Vagina (tissue), 2 donors: Measurements from ENCODE around the gene PSME1. TPM values are rescaled to one million over a fixed set of nuclear protein-coding genes. Genes with fewer than 3 reads are reported as not detected.

ENCODE experiments used
- DNase-seq, 2 donors: peaks; one replicate each; pipeline ENCODE4 v3.0.0-alpha.2; 2017; ENCODE audit errors: extremely low spot score in 2 of 2
- H3K27ac ChIP-seq: fragments of 200-600 bp; sonication (generic); one replicate; pipeline ENCODE4 v1.5.1; 2019
- H3K27me3 ChIP-seq: fragments of 200-600 bp; sonication (generic); one replicate; pipeline ENCODE4 v1.5.1; 2019
- H3K36me3 ChIP-seq, 2 donors: fragments of 200-600 bp; sonication (generic); one replicate each; pipeline ENCODE4 v1.5.1; 2017 to 2019
- H3K4me1 ChIP-seq: fragments of 200-600 bp; sonication (generic); one replicate; pipeline ENCODE4 v1.5.1; 2019
- H3K4me3 ChIP-seq, 2 donors: fragments of 200-600 bp; sonication (generic); 1 replicate in 1 of 2; 2 replicates in 1 of 2; pipeline ENCODE4 v1.5.1; 2016 to 2019
- H3K9me3 ChIP-seq: fragments of 200-600 bp; sonication (generic); one replicate; pipeline ENCODE4 v1.5.1; 2019
- POLR2A ChIP-seq, 2 donors: fragments of 450-650 bp; IDR thresholded peaks; one replicate each; pipeline ENCODE4 v1.6.1; 2017; ENCODE audit warnings: antibody characterized with exemption in 2 of 2, mild to moderate bottlenecking in 2 of 2, moderate library complexity in 2 of 2
- POLR2AphosphoS5 ChIP-seq, 2 donors: sonication (generic); formaldehyde crosslinking; IDR thresholded peaks; one replicate each; pipeline ENCODE4 v1.9.0; 2017; ENCODE audit warnings: antibody characterized with exemption in 2 of 2, mild to moderate bottlenecking in 2 of 2, low read depth in 1 of 2; ENCODE audit not compliant: insufficient read depth in 1 of 2
- intact Hi-C: fragments of 100-400 bp; cut with DNase I; formaldehyde crosslinking; loops from one replicate; pipeline ENCODE4 v1.15.1; 2023
- total RNA-seq: library from RNA; depleted of rRNA; stranded (reverse); fragments of >200 nt; gene quantifications from one replicate; pipeline ENCODE4 v1.2.3, GENCODE V29; 2016
- TF ChIP-seq, protein P1 (sequence below), 3 experiments: fragments of 450-650 bp in 2 of 3; fragments of 200-600 bp in 1 of 3; sonication (generic) in 1 of 3; IDR thresholded peaks; one replicate each; pipeline ENCODE4 v1.5.1; 2017 to 2019; ENCODE audit warnings: antibody characterized with exemption in 3 of 3, mild to moderate bottlenecking in 2 of 3, moderate library complexity in 2 of 3

Gene PSME1
- total RNA-seq, 1 donor from 2014 or later: 118 TPM

DNA sequence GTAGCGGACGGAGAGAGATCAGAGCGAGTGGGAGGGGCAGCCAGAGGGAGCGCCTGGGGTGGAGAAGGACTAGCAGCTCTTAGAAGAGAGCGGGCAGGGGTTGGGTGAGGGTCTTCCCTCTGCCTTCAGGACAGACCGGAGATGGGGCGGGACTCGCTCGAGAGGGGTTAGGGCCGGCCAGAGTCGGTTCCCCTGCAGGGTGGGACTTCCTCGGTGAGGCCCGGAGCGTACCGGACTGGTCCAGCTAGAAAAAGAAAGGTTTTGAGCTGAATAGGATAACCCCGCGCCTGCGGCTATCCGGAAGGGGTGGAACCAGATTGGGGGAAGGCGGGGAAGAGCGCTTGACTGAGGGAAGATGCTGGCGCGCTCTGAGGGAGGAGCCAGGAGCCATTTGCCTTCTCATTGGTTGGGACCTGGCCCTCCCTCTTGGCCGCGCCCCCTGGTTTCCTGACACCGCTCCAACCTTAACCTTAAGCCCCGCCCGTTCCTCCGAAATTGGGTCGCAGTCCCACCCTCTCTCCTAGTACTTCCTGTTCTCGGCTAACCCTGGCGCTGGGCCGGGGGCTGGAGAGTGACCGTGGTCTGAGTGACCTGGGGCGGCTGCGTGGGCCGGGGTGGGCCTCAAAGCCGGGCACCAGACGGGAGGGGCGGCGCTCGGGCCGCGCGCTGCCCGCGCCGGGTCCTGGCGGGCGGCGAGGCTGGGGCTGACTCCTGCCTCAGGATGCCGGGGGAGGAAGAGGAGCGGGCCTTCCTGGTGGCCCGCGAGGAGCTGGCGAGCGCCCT, 11.2 kb downstream of the PSME1 start, which contains the start of gene RNF31:
RNF31 (plus strand) TSS at position 521 of the 783 bp plus-strand sequence; CDS start at position 722, 201 bp downstream.
- Histone ChIP-seq H3K27me3 (no peaks in the 10 kb centered on the region), H3K4me1 (peaks cover 35% of the 10 kb centered on the region), H3K36me3 (peaks cover 0 to 34% of the 10 kb centered on the region in 2 donors), H3K27ac (peak within 1 kb of the TSS; percentile 87), H3K4me3 (peak within 1 kb of the TSS; percentile 88 to 94), H3K9me3 (no peaks in the 10 kb centered on the region)
- peak in 1 of 2 donors; percentile 98 for DNase-seq
- TF ChIP-seq, protein P1, sequence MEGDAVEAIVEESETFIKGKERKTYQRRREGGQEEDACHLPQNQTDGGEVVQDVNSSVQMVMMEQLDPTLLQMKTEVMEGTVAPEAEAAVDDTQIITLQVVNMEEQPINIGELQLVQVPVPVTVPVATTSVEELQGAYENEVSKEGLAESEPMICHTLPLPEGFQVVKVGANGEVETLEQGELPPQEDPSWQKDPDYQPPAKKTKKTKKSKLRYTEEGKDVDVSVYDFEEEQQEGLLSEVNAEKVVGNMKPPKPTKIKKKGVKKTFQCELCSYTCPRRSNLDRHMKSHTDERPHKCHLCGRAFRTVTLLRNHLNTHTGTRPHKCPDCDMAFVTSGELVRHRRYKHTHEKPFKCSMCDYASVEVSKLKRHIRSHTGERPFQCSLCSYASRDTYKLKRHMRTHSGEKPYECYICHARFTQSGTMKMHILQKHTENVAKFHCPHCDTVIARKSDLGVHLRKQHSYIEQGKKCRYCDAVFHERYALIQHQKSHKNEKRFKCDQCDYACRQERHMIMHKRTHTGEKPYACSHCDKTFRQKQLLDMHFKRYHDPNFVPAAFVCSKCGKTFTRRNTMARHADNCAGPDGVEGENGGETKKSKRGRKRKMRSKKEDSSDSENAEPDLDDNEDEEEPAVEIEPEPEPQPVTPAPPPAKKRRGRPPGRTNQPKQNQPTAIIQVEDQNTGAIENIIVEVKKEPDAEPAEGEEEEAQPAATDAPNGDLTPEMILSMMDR (IDR thresholded peaks at IDR 0.05): no peak
- TF ChIP-seq POLR2A (IDR thresholded peaks at IDR 0.05): peak in 1 of 2 donors; percentile 59
- peak; percentile 77 to 93 for TF ChIP-seq POLR2AphosphoS5 (IDR thresholded peaks at IDR 0.05; ENCODE audit: insufficient read depth in 1 of 2, low read depth in 1 of 2)
- intact Hi-C loops: no loop called here

DNA sequence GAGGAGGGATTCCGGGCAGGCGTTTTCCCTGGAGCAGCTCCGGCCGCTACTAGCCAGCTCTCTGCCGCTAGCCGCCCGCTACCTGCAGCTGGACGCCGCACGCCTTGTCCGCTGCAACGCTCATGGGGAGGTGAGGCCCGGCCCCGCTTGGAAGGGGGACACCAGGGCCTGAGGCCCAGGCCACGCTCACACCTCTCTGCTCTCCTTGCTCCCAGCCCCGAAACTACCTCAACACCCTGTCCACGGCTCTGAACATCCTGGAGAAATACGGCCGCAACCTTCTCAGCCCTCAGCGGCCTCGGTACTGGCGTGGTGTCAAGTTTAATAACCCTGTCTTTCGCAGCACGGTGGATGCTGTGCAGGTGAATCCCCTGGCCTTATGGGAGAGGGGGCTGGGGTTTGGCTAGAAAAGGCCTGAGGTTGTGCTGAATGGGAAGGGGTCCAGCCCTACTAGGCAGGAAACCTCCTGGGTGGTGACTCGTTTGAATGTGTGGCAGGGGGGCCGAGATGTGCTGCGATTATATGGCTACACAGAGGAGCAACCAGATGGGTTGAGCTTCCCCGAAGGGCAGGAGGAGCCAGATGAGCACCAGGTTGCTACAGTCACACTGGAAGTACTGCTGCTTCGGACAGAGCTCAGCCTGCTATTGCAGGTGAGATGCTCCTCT, 11.9 kb downstream of the PSME1 start:
- Histone ChIP-seq H3K9me3 (no peaks in the 10 kb centered on the region), H3K36me3 (peaks cover 0 to 41% of the 10 kb centered on the region in 2 donors), H3K4me3 (peak overlapping the region; percentile 88 to 94), H3K4me1 (peaks cover 32% of the 10 kb centered on the region), H3K27me3 (no peaks in the 10 kb centered on the region), H3K27ac (peak overlapping the region; percentile 87)
- DNase-seq: no peak
- TF ChIP-seq POLR2AphosphoS5 (IDR thresholded peaks at IDR 0.05; ENCODE audit: insufficient read depth in 1 of 2, low read depth in 1 of 2) (no peak), POLR2A (IDR thresholded peaks at IDR 0.05) (no peak)
- TF ChIP-seq, protein P1 (IDR thresholded peaks at IDR 0.05): no peak
- intact Hi-C loops: no loop called here

DNA sequence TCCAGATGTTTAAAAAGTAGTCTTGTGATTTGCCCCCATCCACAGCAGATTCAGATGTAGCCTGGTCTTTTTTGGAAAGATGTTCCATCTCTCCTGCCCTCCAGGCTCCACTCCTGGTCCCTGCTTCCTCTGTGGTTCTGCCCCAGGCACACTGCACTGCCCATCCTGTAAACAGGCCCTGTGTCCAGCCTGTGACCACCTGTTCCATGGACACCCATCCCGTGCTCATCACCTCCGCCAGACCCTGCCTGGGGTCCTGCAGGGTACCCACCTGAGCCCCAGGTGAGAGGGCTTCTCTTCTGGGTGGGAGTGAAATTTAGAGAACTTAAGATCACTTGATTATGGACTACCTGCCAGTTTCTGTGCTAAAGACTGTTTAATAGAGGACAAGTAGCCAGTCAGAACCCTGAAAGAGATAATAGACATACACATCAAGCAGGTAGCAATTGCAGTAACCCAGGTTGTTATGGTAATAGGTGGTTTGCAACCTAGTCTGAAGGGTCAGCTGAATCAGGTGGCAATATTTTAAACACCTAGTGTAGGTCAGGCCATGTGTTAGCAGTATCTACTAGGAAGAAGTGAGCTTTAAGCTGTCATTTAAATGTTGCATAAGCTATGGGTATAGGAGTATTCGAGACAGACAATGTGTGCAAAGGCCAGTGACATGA, 13.4 kb downstream of the PSME1 start:
- Histone ChIP-seq H3K4me3 (no peak overlapping the region), H3K27me3 (no peaks in the 10 kb centered on the region), H3K27ac (no peak overlapping the region), H3K36me3 (peaks cover 0 to 51% of the 10 kb centered on the region in 2 donors), H3K4me1 (peaks cover 32% of the 10 kb centered on the region), H3K9me3 (no peaks in the 10 kb centered on the region)
- no peak for DNase-seq
- intact Hi-C loops: no loop called here
- TF ChIP-seq POLR2AphosphoS5 (IDR thresholded peaks at IDR 0.05; ENCODE audit: insufficient read depth in 1 of 2, low read depth in 1 of 2): no peak
- TF ChIP-seq POLR2A (IDR thresholded peaks at IDR 0.05): no peak
- TF ChIP-seq, protein P1 (IDR thresholded peaks at IDR 0.05): no peak

DNA sequence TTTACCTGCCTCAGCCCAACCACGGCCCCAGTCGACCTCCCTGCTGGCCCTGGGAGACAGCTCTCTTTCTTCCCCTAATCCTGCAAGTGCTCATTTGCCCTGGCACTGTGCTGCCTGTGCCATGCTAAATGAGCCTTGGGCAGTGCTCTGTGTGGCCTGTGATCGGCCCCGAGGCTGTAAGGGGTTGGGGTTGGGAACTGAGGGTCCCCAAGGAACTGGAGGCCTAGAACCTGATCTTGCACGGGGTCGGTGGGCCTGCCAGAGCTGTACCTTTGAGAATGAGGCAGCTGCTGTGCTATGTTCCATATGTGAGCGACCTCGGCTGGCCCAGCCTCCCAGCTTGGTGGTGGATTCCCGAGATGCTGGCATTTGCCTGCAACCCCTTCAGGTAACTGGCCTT, 14.1 kb downstream of the PSME1 start:
- H3K4me3 ChIP-seq: no peak overlapping the region
- no peak overlapping the region for H3K27ac ChIP-seq
- no peak for DNase-seq
- no peaks in the 10 kb centered on the region for H3K27me3 ChIP-seq
- no peak for TF ChIP-seq POLR2A (IDR thresholded peaks at IDR 0.05)
- no peak for TF ChIP-seq POLR2AphosphoS5 (IDR thresholded peaks at IDR 0.05; ENCODE audit: insufficient read depth in 1 of 2, low read depth in 1 of 2)
- TF ChIP-seq, protein P1 (IDR thresholded peaks at IDR 0.05): no peak
- no peaks in the 10 kb centered on the region for H3K9me3 ChIP-seq
- H3K36me3 ChIP-seq: peaks cover 0 to 58% of the 10 kb centered on the region in 2 donors
- H3K4me1 ChIP-seq: peaks cover 29% of the 10 kb centered on the region
- intact Hi-C loops: no loop called here
